Measurements from ENCODE around the gene RIMS3. TPM values are rescaled to one million over a fixed set of nuclear protein-coding genes. Genes with fewer than 3 reads are reported as not detected.

Gene RIMS3
- total RNA-seq, 1 donor from 2014 or later = 4.3 TPM

- Histone ChIP-seq H4K20me1 (ENCODE audit: insufficient read depth, low read length) (peaks cover 7% of the 10 kb centered on the region), H3K9ac (ENCODE audit: low read length) (no peak overlapping the region), H3K36me3 (ENCODE audit: insufficient read depth, low read length) (no peaks in the 10 kb centered on the region), H2AFZ (ENCODE audit: low read depth, low read length) (no peak overlapping the region), H3K4me1 (ENCODE audit: insufficient read depth, low read length) (peaks cover 6% of the 10 kb centered on the region), H3K9me3 (ENCODE audit: insufficient read depth, low read depth, low read length) (no peaks in the 10 kb centered on the region), H3K4me2 (ENCODE audit: low read length) (no peak overlapping the region), H3K79me2 (ENCODE audit: insufficient read depth, low read length) (peaks cover 27% of the 10 kb centered on the region), H3K27me3 (ENCODE audit: insufficient read depth, low read length) (no peaks in the 10 kb centered on the region), H3K27ac (ENCODE audit: low read depth, low read length) (no peak overlapping the region), H3K4me3 (ENCODE audit: insufficient read depth, low read depth, low read length) (no peak overlapping the region)
- no peaks in the 10 kb centered on the region for H3K9me3 Mint-ChIP-seq (ENCODE audit: unreplicated experiment)
- H3K36me3 Mint-ChIP-seq (ENCODE audit: low read depth, unreplicated experiment) = peaks cover 5% of the 10 kb centered on the region
- no peak overlapping the region for H3K4me3 Mint-ChIP-seq (ENCODE audit: unreplicated experiment)
- DNase-seq (ENCODE audit: low read depth) (no peak), FAIRE-seq (no peak)
- no peak overlapping the region for H3K27ac Mint-ChIP-seq (ENCODE audit: unreplicated experiment)
- peaks cover 3% of the 10 kb centered on the region for H3K4me1 Mint-ChIP-seq (ENCODE audit: low read depth, unreplicated experiment)
- TF ChIP-seq EZH2 (IDR thresholded peaks at IDR 0.05; ENCODE audit: insufficient read depth, low read length) (no peak), CTCF (IDR thresholded peaks at IDR 0.05; ENCODE audit: insufficient read depth, low read depth, low read length) (no peak)
- H3K27me3 Mint-ChIP-seq (ENCODE audit: low read depth, unreplicated experiment) = no peaks in the 10 kb centered on the region
These were observed 21.6 kb upstream of the RIMS3 start for GRCh38 chr1:40687059-40687458.

- peaks cover 4% of the 10 kb centered on the region for H3K79me2 ChIP-seq (ENCODE audit: insufficient read depth, low read length)
- peaks cover 4% of the 10 kb centered on the region for H3K27me3 Mint-ChIP-seq (ENCODE audit: low read depth, unreplicated experiment)
- H3K9ac ChIP-seq (ENCODE audit: low read length) = no peak overlapping the region
- H3K9me3 Mint-ChIP-seq (ENCODE audit: unreplicated experiment) = no peaks in the 10 kb centered on the region
- no peak overlapping the region for H3K27ac Mint-ChIP-seq (ENCODE audit: unreplicated experiment)
- no peak for TF ChIP-seq CTCF (IDR thresholded peaks at IDR 0.05; ENCODE audit: insufficient read depth, low read depth, low read length)
- no peak for TF ChIP-seq EZH2 (IDR thresholded peaks at IDR 0.05; ENCODE audit: insufficient read depth, low read length)
- no peak overlapping the region for H2AFZ ChIP-seq (ENCODE audit: low read depth, low read length)
- no peak overlapping the region for H3K4me3 ChIP-seq (ENCODE audit: insufficient read depth, low read depth, low read length)
- H3K27ac ChIP-seq (ENCODE audit: low read depth, low read length) = no peak overlapping the region
- no peaks in the 10 kb centered on the region for H3K9me3 ChIP-seq (ENCODE audit: insufficient read depth, low read depth, low read length)
- no peaks in the 10 kb centered on the region for H3K4me1 Mint-ChIP-seq (ENCODE audit: low read depth, unreplicated experiment)
- H3K27me3 ChIP-seq (ENCODE audit: insufficient read depth, low read length) = no peaks in the 10 kb centered on the region
- H3K4me1 ChIP-seq (ENCODE audit: insufficient read depth, low read length) = no peaks in the 10 kb centered on the region
- FAIRE-seq (no peak), DNase-seq (ENCODE audit: low read depth) (no peak)
- no peaks in the 10 kb centered on the region for H3K36me3 ChIP-seq (ENCODE audit: insufficient read depth, low read length)
- H3K4me2 ChIP-seq (ENCODE audit: low read length) = no peak overlapping the region
- H3K4me3 Mint-ChIP-seq (ENCODE audit: unreplicated experiment) = no peak overlapping the region
- H3K36me3 Mint-ChIP-seq (ENCODE audit: low read depth, unreplicated experiment) = peaks cover 5% of the 10 kb centered on the region
- H4K20me1 ChIP-seq (ENCODE audit: insufficient read depth, low read length) = no peaks in the 10 kb centered on the region
These were observed 19.2 kb upstream of the RIMS3 start for GRCh38 chr1:40684669-40685068.

GRCh38 chr1:40679165-40679953 lies 13.9 kb upstream of the RIMS3 start:
- Mint-ChIP-seq H3K4me3 (ENCODE audit: unreplicated experiment) (no peak overlapping the region), H3K27ac (ENCODE audit: unreplicated experiment) (no peak overlapping the region), H3K4me1 (ENCODE audit: low read depth, unreplicated experiment) (no peaks in the 10 kb centered on the region), H3K9me3 (ENCODE audit: unreplicated experiment) (no peaks in the 10 kb centered on the region), H3K27me3 (ENCODE audit: low read depth, unreplicated experiment) (peaks cover 15% of the 10 kb centered on the region), H3K36me3 (ENCODE audit: low read depth, unreplicated experiment) (peaks cover 1% of the 10 kb centered on the region)
- H3K36me3 ChIP-seq (ENCODE audit: insufficient read depth, low read length) = no peaks in the 10 kb centered on the region
- H3K27ac ChIP-seq (ENCODE audit: low read depth, low read length) = no peak overlapping the region
- TF ChIP-seq EZH2 (IDR thresholded peaks at IDR 0.05; ENCODE audit: insufficient read depth, low read length) = no peak
- no peak for TF ChIP-seq CTCF (IDR thresholded peaks at IDR 0.05; ENCODE audit: insufficient read depth, low read depth, low read length)
- H3K9me3 ChIP-seq (ENCODE audit: insufficient read depth, low read depth, low read length) = no peaks in the 10 kb centered on the region
- H3K4me2 ChIP-seq (ENCODE audit: low read length) = no peak overlapping the region
- H3K9ac ChIP-seq (ENCODE audit: low read length) = no peak overlapping the region
- FAIRE-seq (no peak), DNase-seq (ENCODE audit: low read depth) (no peak)
- no peak overlapping the region for H2AFZ ChIP-seq (ENCODE audit: low read depth, low read length)
- no peaks in the 10 kb centered on the region for H3K79me2 ChIP-seq (ENCODE audit: insufficient read depth, low read length)
- H4K20me1 ChIP-seq (ENCODE audit: insufficient read depth, low read length) = no peaks in the 10 kb centered on the region
- no peak overlapping the region for H3K4me3 ChIP-seq (ENCODE audit: insufficient read depth, low read depth, low read length)
- no peaks in the 10 kb centered on the region for H3K27me3 ChIP-seq (ENCODE audit: insufficient read depth, low read length)
- H3K4me1 ChIP-seq (ENCODE audit: insufficient read depth, low read length) = no peaks in the 10 kb centered on the region
